Measurements from ENCODE around the gene STX19.
"Not testable (repeated sequence)": the region's sequence is repeated elsewhere in the genome, so short reads cannot be mapped to it uniquely, and the experiment has no call there.

STX19 gene

GRCh38 chr3:93973131-93974126 is 55.0 kb downstream of the STX19 start, which contains the start of gene PROS1:
Gene PROS1 (minus strand): TSS chr3:93973896. CDS start chr3:93973749, 147 bp downstream.
- peak; percentile 16 for DNase-seq (ENCODE audit: low read depth)

- DNase-seq (ENCODE audit: low read depth) = no peak
Observed at GRCh38 chr3:93969997-93970396, 58.4 kb downstream of the STX19 start.

DNA sequence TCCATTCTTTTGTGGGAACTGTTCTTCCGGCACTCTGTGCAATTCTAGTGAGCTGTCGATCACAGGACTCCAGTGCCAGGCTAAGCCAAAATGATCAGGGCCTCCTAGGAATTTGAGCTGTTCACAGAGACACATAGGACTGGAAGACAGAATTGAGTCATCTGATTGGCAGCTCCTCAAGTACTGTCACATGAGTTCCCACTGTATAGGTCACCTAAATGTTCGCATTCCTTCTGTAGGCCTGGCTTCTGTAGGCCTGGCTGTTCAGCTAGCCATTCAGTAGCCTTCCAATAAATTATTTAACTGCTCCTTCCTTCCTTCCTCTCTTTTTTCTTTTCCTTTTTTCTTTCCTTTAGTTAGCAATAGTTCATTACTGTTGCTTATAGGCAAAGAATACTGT is 59.0 kb downstream of the STX19 start:
- DNase-seq (ENCODE audit: low read depth) = no peak

- DNase-seq (ENCODE audit: low read depth) = not testable (repeated sequence)
Observed at GRCh38 chr3:93965106-93965505, 63.3 kb downstream of the STX19 start.
